ENCODE measurements around the gene TLE5. TPM values are rescaled to one million over a fixed set of nuclear protein-coding genes. Genes with fewer than 3 reads are reported as not detected.
"Not testable (repeated sequence)": the region's sequence is repeated elsewhere in the genome, so short reads cannot be mapped to it uniquely, and the experiment has no call there.

TLE5 gene
- total RNA-seq, 1 donor from 2014 or later, result 804 TPM

GRCh38 chr19:3012621-3013262 is 49.6 kb downstream of the TLE5 start:
- intact Hi-C loops (cut with DNase I), result no loop called here
- no peak for DNase-seq (ENCODE audit: low spot score)

- DNase-seq (ENCODE audit: low spot score); intact Hi-C loops (cut with DNase I): not testable (repeated sequence)
These were observed 50.2 kb downstream of the TLE5 start for GRCh38 chr19:3012059-3012458.

DNA sequence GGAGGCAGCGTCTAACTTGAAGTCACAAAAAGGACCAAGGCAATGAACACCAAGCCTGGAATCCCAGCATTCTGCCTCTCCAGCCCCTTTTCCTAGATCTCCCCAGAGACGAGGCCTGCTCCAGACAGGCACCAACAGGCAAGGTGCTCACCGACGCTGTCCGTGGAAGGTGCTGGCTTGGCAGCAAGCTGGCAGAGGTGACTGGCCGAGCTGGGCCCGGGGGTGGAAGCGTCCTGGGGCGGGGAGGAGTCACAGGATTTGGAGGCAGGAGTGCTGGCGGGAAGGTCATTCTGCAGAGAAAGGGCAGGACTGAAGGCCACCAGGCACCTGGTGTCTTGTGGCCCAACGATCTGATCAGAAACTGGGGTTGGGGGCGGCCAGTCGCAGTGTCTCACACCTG is 51.4 kb downstream of the TLE5 start:
- no peak for DNase-seq (ENCODE audit: low spot score)
- intact Hi-C loops (cut with DNase I), result no loop called here

DNA sequence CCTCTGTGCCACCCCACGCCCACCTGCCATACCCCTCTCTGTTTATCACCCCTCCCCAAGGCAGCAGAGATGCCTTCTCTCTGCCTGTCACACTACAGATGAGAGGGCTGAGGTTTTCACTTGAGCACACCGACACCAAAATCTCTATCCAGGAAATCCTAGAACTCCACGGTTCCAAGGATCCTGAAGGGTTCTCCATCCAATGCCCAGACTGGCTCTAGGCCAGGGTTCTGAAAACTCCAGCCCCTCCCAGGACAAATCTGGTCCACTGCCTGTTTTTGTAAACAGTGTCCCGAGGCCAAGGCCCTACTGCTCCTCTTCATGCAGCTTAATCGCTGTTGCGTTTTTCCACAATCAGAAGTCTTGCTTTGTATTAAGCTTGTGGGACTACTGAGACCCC is 53.3 kb downstream of the TLE5 start:
- intact Hi-C loops (cut with DNase I), result no loop called here
- no peak for DNase-seq (ENCODE audit: low spot score)

DNA sequence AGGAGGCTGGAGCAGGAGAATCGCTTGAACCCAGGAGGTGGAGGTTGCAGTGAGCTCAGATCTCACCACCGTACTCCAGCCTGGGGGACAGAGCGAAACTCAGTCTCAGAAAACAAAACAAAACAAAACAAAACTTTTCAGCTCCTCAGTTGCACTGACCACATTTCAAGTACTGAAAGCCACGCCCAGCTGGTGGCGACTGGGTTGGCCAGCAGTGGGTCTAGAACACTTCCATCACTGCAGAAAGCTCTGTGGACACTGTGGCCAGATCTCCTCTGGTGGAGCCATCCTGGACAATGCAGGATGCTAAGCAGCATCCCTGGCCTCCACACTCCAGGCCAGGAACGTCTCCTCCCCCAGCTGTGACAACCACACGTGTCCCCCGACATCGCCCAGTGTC is 54.3 kb downstream of the TLE5 start:
- intact Hi-C loops (cut with DNase I), result no loop called here
- DNase-seq (ENCODE audit: low spot score), result no peak

DNA sequence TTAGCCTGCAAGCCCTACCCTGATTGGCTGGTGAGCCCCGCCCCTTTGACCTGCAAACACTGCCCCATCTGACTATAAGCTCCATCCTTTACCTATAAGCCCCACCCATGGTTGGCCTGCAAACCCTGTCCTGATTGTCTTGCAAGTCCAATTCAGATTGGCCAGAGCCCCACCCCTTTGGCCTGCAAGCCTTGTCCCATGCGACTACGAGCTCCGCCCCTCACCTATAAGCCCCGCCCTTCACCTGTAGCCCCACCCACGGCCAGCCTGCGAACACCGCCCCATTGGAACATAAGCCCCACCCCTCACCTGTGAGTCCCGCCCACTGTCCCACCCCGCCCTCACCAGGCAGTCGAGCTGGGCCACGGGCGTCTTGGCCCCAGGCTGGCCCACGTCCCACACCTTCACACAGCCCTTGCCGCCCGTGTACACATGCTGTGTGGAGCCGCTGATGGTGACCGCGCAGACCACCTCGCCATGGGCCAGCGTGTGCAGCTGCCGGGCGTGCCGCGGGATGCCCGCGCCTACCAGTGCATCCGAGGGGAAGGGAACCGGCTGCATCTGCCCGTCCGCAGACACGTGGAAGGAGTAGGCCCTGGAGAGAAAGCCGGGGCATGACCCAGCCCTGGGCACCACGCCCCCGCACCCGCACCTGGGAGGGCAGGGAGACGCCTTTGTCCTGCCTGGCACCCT is 56.1 kb downstream of the TLE5 start:
- intact Hi-C loops (cut with DNase I), result no loop called here
- DNase-seq (ENCODE audit: low spot score), result no peak

DNA sequence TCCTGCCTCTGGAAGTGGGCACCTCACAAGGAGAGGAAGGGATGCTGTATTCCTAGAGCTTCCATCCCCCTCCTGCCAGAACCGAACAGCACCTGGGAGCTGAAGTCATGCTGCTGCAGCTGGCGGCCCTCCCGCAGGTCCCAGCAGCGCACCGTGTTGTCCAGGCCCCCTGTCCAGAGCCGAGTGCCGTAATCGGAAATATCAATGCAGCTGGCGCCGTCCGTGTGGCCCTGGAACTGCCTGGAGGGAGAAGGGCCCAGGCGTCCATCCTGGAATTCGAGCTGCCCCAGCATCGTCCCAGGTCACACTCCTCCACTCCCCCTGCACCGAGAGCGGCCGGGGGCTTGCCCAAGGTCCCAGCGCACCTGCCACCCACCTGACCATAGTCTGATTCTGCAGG is 57.0 kb downstream of the TLE5 start:
- intact Hi-C loops (cut with DNase I), result no loop called here
- no peak for DNase-seq (ENCODE audit: low spot score)

- DNase-seq (ENCODE audit: low spot score), result no peak
- intact Hi-C loops (cut with DNase I), result no loop called here
These were observed 57.8 kb downstream of the TLE5 start for GRCh38 chr19:3004522-3004921.

GRCh38 chr19:3003046-3003445 is 59.2 kb downstream of the TLE5 start:
- intact Hi-C loops (cut with DNase I), result no loop called here
- DNase-seq (ENCODE audit: low spot score), result no peak

Other genes starting within 250 kb of the TLE5 start
- 5.6 TPM for gene ZNF554, start 242.6 kb downstream of the TLE5 start, total RNA-seq
- gene ZNF555, start 221.0 kb downstream of the TLE5 start, total RNA-seq, result 6.9 TPM
- not detected for gene ZNF556, start 195.2 kb downstream of the TLE5 start, total RNA-seq
- gene ZNF57, start 161.6 kb downstream of the TLE5 start, total RNA-seq, result 1.8 TPM
- gene ZNF77, start 117.5 kb downstream of the TLE5 start, total RNA-seq, result 2.0 TPM
- 1.0 TPM for gene TLE6, start 84.9 kb downstream of the TLE5 start, total RNA-seq
- 48.0 TPM for gene TLE2, start 33.2 kb downstream of the TLE5 start, total RNA-seq
- gene GNA11, start 31.9 kb upstream of the TLE5 start, total RNA-seq, result 60.9 TPM
- gene GNA15, start 73.5 kb upstream of the TLE5 start, total RNA-seq, result 1.9 TPM
- gene S1PR4, start 116.3 kb upstream of the TLE5 start, total RNA-seq, result 1.2 TPM
- gene NCLN, start 123.4 kb upstream of the TLE5 start, total RNA-seq, result 19.0 TPM
- gene CELF5, start 162.2 kb upstream of the TLE5 start, total RNA-seq, result not detected

All from cardiac septum (tissue), 1 donor.